Measurements from ENCODE around the gene ARID1B. TPM values are rescaled to one million over a fixed set of nuclear protein-coding genes. Genes with fewer than 3 reads are reported as not detected.

The ARID1B gene
- total RNA-seq, 1 donor from 2014 or later: 75.4 TPM

GRCh38 chr6:156960525-156960924, 183.3 kb downstream of the ARID1B start:
- H3K9me3 ChIP-seq (ENCODE audit: insufficient read depth, low read depth, low read length): no peaks in the 10 kb centered on the region
- H3K9ac ChIP-seq (ENCODE audit: low read length): no peak overlapping the region
- H3K36me3 ChIP-seq (ENCODE audit: insufficient read depth, low read length): no peaks in the 10 kb centered on the region
- H3K4me3 ChIP-seq (ENCODE audit: insufficient read depth, low read depth, low read length): no peak overlapping the region
- no peaks in the 10 kb centered on the region for H3K27me3 ChIP-seq (ENCODE audit: insufficient read depth, low read length)
- Mint-ChIP-seq H3K27ac (ENCODE audit: unreplicated experiment) (no peak overlapping the region), H3K4me1 (ENCODE audit: low read depth, unreplicated experiment) (peaks cover 20% of the 10 kb centered on the region), H3K4me3 (ENCODE audit: unreplicated experiment) (no peak overlapping the region), H3K27me3 (ENCODE audit: low read depth, unreplicated experiment) (no peaks in the 10 kb centered on the region), H3K36me3 (ENCODE audit: low read depth, unreplicated experiment) (peaks cover 2% of the 10 kb centered on the region), H3K9me3 (ENCODE audit: unreplicated experiment) (no peaks in the 10 kb centered on the region)
- FAIRE-seq: no peak
- peaks cover 14% of the 10 kb centered on the region for H3K4me1 ChIP-seq (ENCODE audit: insufficient read depth, low read length)
- TF ChIP-seq CTCF (IDR thresholded peaks at IDR 0.05; ENCODE audit: insufficient read depth, low read depth, low read length) (no peak), EZH2 (IDR thresholded peaks at IDR 0.05; ENCODE audit: insufficient read depth, low read length) (no peak)
- no peak overlapping the region for H3K4me2 ChIP-seq (ENCODE audit: low read length)
- H3K27ac ChIP-seq (ENCODE audit: low read depth, low read length): no peak overlapping the region
- H4K20me1 ChIP-seq (ENCODE audit: insufficient read depth, low read length): peaks cover 32% of the 10 kb centered on the region
- no peak overlapping the region for H2AFZ ChIP-seq (ENCODE audit: low read depth, low read length)
- peaks cover 89% of the 10 kb centered on the region for H3K79me2 ChIP-seq (ENCODE audit: insufficient read depth, low read length)
- no peak for DNase-seq (ENCODE audit: low read depth)

- H3K27ac Mint-ChIP-seq (ENCODE audit: unreplicated experiment): no peak overlapping the region
These were observed 184.2 kb downstream of the ARID1B start for GRCh38 chr6:156961282-156961892.

More at GRCh38 chr6:156961282-156961892, 184.2 kb downstream of the ARID1B start:
- Mint-ChIP-seq H3K27me3 (ENCODE audit: low read depth, unreplicated experiment) (no peaks in the 10 kb centered on the region), H3K9me3 (ENCODE audit: unreplicated experiment) (no peaks in the 10 kb centered on the region), H3K4me1 (ENCODE audit: low read depth, unreplicated experiment) (peaks cover 20% of the 10 kb centered on the region), H3K4me3 (ENCODE audit: unreplicated experiment) (no peak overlapping the region), H3K36me3 (ENCODE audit: low read depth, unreplicated experiment) (peaks cover 2% of the 10 kb centered on the region)
- no peaks in the 10 kb centered on the region for H3K9me3 ChIP-seq (ENCODE audit: insufficient read depth, low read depth, low read length)
- no peak overlapping the region for H3K4me2 ChIP-seq (ENCODE audit: low read length)
- no peak overlapping the region for H2AFZ ChIP-seq (ENCODE audit: low read depth, low read length)
- no peak for FAIRE-seq
- no peak overlapping the region for H3K4me3 ChIP-seq (ENCODE audit: insufficient read depth, low read depth, low read length)
- H3K9ac ChIP-seq (ENCODE audit: low read length): no peak overlapping the region
- no peak overlapping the region for H3K27ac ChIP-seq (ENCODE audit: low read depth, low read length)
- H3K4me1 ChIP-seq (ENCODE audit: insufficient read depth, low read length): peaks cover 14% of the 10 kb centered on the region
- H4K20me1 ChIP-seq (ENCODE audit: insufficient read depth, low read length): peaks cover 32% of the 10 kb centered on the region
- peaks cover 89% of the 10 kb centered on the region for H3K79me2 ChIP-seq (ENCODE audit: insufficient read depth, low read length)
- DNase-seq (ENCODE audit: low read depth): no peak
- TF ChIP-seq CTCF (IDR thresholded peaks at IDR 0.05; ENCODE audit: insufficient read depth, low read depth, low read length) (no peak), EZH2 (IDR thresholded peaks at IDR 0.05; ENCODE audit: insufficient read depth, low read length) (no peak)
- no peaks in the 10 kb centered on the region for H3K36me3 ChIP-seq (ENCODE audit: insufficient read depth, low read length)
- H3K27me3 ChIP-seq (ENCODE audit: insufficient read depth, low read length): no peaks in the 10 kb centered on the region

Measured in astrocyte (in vitro differentiated cells and primary cell).